GM23248 (cell line): ENCODE measurements around the gene STK16.

Experiments
- EZH2 ChIP-seq: fragments of 200-600 bp; sonication (generic); IDR thresholded peaks from 2 replicates; pipeline ENCODE4 v1.6.1; 2018; ENCODE audit warnings: antibody characterized with exemption, mild to moderate bottlenecking; ENCODE audit not compliant: insufficient read depth, poor library complexity, severe bottlenecking
- EZH2phosphoT487 ChIP-seq: fragments of 200-600 bp; sonication (generic); IDR thresholded peaks from 2 replicates; pipeline ENCODE4 v1.6.1; 2018; ENCODE audit warnings: antibody characterized with exemption, moderate library complexity, mild to moderate bottlenecking, low read depth; ENCODE audit not compliant: insufficient read depth

GRCh38 chr2:219296631-219297391 lies 51.5 kb downstream of the STK16 start:
- TF ChIP-seq EZH2phosphoT487 (no peak), EZH2 (no peak)
